Measurements from ENCODE around the gene NCKAP5.
"Not testable (repeated sequence)": the region's sequence is repeated elsewhere in the genome, so short reads cannot be mapped to it uniquely, and the experiment has no call there.

The NCKAP5 gene

DNA sequence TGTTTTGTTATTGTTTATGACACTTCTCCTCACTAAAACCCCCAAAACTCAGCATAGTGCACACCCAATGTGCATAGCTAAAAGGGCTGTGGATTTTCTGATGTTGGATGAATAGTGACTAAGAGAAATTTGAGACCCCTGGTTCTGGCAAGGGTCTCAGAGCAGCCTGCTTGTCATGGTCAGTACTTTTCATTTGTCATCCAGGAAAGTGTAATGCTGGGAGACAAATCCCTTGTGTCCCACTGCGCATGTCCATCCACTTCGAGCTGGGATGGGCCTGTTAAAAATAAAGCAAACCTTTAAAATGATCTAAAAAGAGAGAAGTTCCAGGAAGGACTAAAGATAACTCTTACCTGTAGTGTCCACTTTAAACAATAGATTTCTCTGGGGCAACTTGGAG, 851.3 kb downstream of the NCKAP5 start:
- no peak for DNase-seq (ENCODE audit: low read depth in 2 of 2)

DNA sequence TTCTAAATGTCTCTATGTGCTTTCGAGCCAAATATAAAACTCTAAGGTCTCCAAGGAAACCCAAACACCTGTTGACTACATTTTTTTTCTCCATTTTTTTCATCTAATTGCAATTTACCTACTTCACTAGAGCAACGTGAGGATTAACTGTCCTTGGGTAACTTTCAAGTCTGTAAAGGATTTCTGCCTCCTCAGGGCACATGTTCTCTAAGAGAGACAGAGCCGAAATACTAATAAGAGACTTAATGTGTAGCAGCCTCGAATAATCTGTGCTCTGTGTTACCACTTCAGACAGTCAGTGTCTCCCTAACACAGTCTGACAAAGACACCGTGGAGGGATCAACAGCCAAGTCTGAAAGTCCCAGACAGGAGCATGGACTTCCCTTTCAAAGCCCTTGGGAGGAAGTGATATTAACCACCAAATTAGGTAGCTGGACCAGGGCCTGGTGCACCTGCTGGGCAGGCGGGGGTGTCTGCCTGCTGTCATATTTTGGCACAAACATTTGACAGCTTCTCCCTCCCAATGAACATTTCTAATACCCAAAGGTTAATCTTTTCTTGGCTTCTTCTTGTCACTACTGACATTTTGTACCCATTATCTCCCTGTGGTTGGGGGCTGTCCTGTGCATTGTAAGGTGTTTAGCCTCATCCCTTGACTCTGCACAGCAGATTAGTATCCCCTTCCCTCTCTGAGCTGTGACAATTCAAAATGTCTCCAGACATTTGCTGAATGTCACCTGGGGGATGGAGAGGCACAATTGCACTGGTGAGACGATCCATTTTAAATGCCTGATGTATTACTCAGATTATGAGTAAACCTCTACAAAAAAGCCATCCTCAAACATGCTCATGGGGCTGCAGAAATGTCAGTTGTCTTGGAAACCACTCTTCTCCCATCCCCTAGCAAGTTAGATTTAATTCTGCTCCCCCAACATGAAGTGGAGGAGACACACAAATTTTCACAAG, 852.6 kb downstream of the NCKAP5 start:
- DNase-seq (ENCODE audit: low read depth in 2 of 2), result no peak

DNA sequence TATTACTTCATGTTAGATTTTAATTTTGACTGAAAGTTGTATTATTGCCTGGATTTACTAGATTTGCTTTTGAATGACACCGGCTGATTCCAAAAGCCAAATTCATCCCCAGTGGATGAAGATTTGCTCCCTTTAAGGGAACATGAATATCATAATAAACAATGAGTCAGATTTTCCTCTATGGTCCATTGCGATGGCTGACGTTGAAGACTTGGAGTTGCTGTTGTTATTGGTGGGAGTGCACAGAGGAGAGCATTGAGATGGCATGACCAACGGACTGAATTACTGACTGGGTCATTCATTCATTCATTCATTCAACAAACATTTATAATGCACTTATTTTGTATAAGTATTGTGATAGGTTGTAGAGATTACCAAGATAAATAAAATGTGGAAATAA, 864.9 kb downstream of the NCKAP5 start:
- DNase-seq (ENCODE audit: low read depth in 2 of 2), result no peak

DNA sequence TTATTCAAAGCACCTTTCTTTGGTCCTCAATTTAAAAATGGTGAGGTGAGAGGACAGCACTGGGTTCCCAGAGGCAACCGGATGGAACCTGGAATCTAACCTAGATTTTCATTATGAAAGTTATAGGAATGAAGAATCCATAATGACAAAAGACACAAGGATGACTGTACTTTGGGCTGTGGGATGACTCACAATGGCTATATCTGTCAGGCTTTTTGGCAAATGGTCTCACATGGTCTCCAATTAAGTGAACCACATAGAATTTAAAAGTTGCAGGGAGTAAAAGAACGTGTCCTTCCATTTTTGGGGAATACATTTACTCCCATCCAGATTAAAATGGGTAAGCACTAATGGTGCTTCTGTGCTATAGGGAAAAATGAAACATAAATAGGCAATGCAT, 866.5 kb downstream of the NCKAP5 start:
- no peak for DNase-seq (ENCODE audit: low read depth in 2 of 2)

DNA sequence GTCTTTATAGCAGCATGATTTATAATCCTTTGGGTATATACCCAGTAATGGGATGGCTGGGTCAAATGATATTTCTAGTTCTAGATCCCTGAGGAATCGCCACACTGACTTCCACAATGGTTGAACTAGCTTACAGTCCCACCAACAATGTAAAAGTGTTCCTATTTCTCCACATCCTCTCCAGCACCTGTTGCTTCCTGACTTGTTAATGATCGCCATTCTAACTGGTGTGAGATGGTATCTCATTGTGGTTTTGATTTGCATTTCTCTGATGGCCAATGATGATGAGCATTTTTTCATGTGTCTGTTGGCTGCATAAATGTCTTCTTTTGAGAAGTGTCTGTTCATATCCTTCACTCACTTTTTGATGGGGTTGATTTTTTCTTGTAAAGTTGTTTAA, 868.5 kb downstream of the NCKAP5 start:
- DNase-seq (ENCODE audit: low read depth in 2 of 2), result not testable (repeated sequence)

DNA sequence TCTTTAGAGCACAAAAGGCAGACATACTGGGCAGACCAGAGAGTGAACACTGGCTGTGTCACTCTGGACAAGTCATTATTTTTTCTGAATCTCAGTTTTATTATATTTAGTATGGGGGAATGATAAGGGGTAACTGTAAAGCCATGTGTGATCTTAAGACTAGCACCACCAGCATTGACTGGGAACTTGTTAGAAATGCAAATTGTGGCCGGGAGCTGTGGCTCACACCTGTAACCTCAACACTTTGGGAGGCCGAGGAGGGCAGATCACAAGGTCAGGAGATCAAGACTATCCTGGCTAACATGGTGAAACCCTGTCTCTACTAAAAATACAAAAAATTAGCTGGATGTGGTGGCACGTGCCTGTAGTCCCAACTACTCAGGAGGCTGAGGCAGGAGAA, 869.9 kb downstream of the NCKAP5 start:
- DNase-seq (ENCODE audit: low read depth in 2 of 2), result not testable (repeated sequence)

DNA sequence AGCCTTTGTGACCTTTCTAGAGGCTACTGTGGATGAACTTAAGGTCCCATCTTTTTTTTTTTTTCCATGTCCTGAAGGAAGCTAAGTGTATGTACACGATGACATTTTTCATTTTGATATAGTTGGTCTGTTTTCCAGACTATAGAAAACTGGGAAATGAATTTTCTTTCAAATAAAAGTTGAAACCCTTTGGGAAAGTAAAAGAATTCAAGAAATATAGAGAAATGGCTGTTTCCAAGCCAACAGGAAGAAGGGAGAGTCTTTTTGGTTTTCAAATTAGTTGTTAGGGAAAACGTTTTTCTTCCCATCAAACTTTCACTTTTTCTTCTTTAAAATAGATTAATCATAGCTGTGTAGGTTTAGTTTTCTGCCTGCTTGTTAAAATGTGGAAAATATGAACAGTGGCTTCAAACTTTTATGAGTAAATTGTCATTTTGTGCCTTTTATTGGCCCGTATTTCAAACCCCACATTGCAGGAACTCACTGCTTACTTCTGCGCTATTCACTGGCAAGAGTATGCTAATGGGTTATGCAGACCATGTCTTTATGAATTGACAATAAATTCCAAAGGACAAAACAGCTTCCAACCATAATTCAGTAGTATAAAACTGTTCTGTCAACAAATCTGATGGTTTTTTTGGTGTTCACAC, 870.6 kb downstream of the NCKAP5 start:
- no peak for DNase-seq (ENCODE audit: low read depth in 2 of 2)

DNA sequence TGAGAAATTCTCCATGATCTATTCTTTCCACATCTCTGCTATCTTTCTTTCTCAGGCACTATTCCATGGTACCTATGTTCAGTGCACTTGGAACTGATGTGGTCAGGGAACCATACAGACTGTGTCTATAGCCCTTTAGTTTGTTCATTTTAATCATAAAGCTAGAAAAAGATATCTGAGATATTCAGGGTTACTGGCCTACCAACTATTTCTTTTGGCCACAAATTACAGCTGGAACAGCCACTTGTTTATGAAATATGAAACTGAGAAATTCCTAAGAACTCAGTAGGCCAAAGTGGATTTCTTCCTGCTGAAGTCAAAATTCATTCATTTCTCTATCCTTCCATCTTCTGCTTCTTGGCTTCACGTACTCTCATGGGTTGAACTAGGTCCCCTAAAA, 875.4 kb downstream of the NCKAP5 start:
- no peak for DNase-seq (ENCODE audit: low read depth in 2 of 2)

DNA sequence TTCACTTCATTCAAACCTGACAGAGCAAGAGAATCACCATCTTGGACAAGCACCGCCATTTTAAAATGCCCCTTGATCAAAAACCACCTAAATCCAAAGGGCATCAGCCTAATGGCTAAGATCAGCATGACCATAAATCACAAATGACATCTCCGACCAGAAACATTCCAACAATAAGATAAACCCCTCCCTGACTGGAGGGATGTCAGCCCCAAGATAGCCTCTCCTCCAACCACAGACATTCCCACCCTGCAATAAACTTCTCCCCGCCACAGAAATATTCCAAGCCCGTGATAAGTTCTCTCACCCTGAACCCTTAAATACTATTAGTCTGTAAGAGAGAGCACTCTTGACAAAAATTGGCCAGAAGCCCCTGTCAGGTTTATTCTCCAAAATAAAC, 876.7 kb downstream of the NCKAP5 start:
- DNase-seq (ENCODE audit: low read depth in 2 of 2), result no peak

DNA sequence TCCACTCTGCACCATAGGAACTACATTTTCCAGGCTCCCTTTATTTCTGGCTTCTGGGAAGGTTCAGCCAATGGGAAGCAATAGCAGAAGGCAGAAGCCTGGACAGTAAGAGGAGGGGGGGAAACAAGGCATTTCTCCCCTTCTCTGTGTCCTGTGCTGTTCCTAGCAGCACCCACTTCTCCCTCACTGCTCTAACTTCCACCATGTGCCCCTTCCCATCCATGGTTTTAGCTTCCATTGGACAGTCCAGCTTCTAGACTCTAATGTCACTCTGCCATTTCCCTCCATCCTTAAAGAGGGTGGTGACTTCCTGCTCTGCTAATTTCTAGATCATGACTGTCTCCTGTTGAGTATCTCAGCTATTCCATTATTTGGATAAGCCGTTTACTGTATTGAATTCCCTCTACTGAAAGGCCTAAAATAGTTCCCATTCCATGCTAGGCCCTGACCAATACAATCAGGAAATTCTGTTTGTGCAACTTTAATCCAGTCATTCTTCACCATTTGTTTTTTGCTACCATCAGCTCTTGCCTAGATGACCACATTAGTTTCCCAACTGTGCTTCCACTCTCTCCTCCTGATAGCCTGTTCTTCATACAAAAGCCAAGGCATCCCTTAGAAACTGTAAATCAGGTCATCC, 877.5 kb downstream of the NCKAP5 start:
- no peak for DNase-seq (ENCODE audit: low read depth in 2 of 2)

DNA sequence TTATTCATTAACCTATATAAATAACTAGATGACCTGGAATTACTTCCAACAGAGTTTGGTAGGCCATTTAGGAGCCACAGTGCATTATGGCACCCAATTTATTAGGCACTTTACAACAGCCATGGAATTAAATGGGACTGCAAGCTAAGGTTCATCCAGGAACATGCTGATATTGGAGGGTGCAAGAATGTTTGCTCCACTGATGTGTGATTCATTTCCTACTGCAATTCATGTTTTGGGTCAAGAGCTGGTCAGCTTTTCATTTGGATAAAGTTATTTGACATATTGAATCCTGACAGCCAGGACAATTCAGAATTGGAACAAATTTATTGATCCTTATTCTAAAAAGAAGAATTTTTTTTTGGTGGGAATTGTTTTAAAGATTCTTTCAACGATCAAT, 886.5 kb downstream of the NCKAP5 start:
- DNase-seq (ENCODE audit: low read depth in 2 of 2), result no peak

DNA sequence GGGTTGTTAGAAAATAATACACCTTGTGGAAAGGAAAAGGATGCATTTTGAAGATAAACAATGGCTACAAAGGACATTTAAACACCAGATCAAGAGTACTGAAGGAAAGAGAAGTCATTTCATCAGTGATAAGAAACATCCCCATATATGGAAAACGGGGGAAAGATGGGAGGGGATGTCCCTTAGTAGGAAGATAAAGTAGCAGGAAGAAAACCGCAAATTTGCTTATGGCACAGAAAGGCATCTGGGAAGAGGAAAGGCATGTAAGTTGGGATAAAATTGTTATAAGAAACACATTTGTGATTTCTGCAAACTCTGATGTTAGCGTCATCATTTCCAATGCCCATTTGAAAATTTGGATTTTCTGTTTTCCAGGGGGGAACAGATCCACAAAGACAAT, 887.7 kb downstream of the NCKAP5 start:
- no peak for DNase-seq (ENCODE audit: low read depth in 2 of 2)

DNA sequence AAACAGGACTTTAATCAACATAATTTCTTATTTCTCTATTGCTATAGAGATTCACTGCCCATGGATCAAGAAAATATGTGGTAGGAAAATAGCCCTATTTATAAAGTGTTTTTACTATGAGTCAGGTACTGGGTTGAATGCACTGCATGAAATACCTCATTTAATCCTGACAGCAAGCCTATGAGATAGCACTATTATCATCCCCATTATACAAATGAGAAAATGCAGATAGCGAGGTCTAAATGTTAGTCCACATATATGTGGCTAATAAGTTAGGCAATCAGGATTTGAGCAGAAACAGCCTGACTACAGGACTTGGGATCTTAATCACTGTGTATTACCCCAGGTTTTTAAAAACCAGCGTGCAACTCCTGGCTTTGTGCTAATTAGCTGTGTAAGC, 889.8 kb downstream of the NCKAP5 start:
- DNase-seq (ENCODE audit: low read depth in 2 of 2), result no peak

DNA sequence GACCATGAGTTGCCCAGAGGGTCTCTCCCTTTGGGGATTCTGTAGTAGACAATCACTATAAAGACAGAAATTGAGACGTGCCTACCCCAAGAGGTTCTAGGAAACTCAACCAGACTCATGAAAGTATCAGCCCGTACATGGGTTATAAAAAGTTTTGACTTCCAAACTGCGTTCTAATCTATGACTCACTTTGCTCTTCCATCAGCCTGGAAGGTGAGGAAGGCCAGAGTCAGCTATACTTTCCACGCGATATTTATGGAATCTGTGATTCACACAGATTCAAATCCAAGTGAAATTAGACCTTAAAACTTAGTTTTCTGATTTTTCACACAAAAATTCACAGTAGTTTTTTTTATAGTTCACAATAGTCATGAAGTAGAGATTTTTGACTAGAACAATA, 890.6 kb downstream of the NCKAP5 start:
- DNase-seq (ENCODE audit: low read depth in 2 of 2), result no peak

DNA sequence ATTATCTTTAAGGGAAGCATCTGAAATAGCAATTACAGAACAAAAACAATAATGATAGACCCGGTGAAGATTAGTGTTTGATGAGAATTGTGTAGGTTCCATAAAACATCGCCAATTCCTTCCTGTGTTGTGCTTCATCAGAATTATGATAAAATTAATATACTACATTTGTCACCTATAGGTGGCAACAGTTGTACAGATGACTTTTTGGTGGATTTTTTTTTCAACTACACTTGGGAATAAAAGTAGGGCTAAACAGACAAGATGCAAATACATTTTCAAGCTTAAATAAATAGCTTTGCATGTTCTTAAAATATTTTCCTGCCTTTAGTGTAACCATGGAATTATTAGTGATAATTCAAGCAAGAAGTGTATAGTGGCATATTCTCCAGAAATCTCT, 891.3 kb downstream of the NCKAP5 start:
- no peak for DNase-seq (ENCODE audit: low read depth in 2 of 2)

DNA sequence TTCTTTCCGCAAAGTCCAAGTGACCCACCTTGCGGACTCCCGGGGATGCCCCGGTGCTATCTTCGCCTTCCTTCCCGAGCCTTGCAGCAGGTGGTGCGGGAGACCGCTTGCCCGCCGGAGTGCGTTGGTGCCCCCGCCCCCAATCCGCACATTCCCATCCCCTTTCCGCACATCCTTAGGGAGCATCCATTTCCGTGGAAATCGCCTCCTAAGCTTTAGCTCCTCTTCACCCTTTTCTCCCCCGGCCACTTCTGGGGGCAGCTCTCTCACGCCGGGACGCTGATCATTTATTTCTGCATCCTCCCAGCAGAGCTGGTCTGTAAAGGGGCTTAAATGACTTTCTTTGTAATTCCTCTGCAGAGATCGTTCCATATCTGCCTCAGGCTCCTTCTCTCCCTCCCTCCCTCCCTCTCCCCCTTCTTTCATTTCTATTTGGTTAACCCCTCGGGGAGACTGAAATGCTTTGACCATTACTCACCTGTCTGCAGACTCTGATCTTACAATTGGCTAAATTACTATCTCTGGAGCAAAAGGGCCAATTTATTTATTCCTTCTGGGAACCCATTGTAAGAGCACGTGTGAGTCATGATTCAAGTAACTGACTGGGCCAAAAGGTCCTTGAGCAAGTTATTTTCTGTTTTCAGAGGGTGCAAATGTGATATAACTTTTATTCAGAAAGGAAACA, 897.0 kb downstream of the NCKAP5 start:
- DNase-seq (ENCODE audit: low read depth in 2 of 2), result no peak

DNA sequence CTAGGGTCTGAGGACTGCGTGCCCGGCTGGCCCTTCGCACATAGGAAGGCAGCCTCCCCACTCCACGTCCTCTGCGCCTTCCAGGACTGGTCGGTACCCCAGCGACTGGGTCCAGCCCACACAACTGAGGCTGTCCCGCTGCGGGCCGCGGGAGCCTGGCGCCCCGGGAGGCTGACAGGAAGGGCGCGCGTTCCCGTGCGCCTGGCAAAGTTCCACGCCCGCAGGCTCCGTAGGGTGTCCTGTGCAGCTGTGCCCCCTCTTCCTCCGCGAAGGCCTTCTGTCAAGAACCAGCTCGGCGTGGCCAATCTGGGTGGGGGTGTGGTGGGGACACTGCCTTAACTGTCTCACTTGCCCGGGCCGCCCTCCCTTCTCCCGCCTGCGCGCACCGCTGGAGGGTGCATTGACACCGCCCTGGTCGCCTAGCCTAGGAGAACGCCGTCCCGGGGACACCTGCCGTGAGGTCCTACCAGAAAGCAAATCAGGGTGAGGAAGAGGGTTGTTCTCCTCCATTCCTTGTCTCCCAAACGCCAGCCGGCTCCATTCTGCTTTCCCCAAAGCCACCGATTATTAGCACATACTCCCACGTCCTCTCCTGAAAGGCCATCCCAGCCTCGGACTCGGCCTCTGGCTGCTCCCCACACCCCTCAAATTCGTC, 897.6 kb downstream of the NCKAP5 start:
- no peak for DNase-seq (ENCODE audit: low read depth in 2 of 2)

DNA sequence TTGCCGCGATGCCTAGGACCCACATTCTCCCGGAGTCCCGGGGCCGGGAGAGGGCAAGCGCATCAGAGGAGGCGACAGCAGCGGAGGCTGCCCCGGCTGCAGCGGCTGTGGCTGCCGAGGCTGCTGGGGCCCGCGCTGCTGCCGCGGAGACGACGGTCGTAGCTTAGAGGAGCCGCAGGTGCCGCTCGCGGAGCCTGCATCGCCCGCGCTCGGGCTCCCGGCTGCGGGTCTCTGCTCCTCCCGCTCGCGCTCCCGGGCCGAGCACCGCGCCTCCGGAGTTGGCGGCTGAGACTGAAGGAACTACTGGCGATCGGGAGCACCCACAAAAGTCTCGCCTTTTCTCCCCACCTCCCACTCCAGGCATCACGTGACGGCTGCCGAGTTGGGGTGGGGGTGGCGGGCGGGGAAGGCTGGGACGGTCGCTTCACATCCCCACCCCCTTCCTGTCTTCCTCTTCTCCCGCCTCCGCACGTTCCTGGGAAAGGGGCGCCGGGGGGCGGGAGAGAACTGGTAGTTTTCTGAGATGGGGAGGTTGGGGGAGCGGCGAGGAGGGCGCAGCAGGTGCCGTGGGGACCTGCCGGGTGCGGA, 898.3 kb downstream of the NCKAP5 start, which contains the start of gene LYPD1:
Gene LYPD1 (minus strand): TSS at position 298 of the 588 bp plus-strand sequence. CDS start 273 bp downstream, at position 25.
- no peak for DNase-seq (ENCODE audit: low read depth in 2 of 2)

DNA sequence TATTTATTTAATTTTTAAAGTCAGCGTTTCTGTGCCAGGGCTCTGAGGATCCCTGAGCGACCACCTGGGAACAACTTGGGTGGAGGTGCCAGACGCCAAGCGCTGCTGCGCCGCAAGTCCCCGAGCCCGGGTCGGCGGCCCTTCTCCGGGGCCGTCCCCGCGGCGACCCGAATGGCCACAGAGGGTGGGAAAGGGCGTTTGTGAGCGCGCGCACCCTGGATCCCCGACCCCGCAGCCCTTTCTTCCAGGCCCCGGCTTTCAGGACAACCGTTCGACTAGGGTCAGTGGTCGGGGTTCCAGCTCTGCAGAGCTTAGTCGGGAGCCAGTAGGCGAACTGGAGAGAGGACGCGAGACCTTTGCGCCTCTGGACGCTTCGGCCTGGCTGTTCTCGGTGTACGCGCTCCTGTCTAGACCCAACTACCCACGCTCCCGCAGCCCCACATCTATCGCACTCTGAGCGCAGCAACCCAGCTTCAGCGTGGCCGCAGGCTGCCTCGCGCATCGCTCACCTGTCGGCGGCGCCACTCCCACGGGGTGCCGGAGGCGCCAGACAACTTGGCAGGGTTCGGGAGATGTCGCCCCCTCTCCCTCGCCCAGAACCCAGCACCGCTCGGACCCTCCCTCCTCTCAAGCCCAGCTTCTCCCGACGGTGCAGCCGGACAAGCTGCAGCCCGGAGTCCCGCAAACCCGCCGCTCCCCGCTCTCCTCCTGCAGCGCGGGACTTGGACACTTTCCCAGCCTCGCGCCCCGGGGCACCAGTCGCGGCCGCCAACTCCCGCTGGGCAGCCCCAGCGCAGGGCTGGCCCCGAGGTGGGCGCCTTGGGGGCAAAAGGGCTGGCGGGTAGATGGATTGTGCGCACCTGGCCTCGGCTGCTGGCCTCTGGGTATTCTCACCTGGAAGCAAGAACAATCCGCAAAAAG, 899.0 kb downstream of the NCKAP5 start:
- no peak for DNase-seq (ENCODE audit: low read depth in 2 of 2)

Data from stimulated activated CD4-positive, alpha-beta T cell treated with anti-CD3 and anti-CD28 coated beads, Interleukin-12 subunit alpha, Interleukin-12 subunit beta, amount 100 ng/mL, for 24 hours (primary cell).